GM18951 (cell line): ENCODE data around the gene EHD3.

Experiments
- POLR2A ChIP-seq: IDR thresholded peaks from 4 replicates; pipeline ENCODE4 v1.6.1; 2011; ENCODE audit warnings: mild to moderate bottlenecking; ENCODE audit not compliant: insufficient read length, insufficient read depth; ENCODE audit errors: extremely low read depth
- in situ Hi-C: fragments of 300-500 bp; cut with MboI; formaldehyde crosslinking; loops from one replicate; pipeline ENCODE4 v1.12.0; 2022; ENCODE audit warnings: low sequenced_read_pairs, mixed read lengths, inconsistent platforms; ENCODE audit not compliant: unreplicated experiment

Gene EHD3

DNA sequence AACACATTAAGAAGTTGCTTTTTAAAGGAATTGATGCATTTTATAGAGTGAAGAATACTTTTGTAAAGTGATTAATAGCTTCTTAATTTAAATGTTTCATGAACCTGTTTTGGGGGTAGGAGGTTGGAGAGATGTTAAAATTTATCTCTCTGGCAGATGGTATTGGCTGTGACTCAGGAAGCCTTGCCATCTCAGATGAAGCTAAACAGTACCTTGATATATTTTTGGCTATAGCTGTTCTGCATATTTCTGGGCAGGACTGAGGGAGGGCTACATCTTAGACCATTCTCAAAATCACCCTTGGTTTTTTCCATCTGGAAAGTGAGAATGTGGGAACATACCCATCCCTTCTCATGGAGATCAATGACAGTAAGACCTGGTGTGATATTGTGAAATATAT lies 30.0 kb upstream of the EHD3 start:
- in situ Hi-C loops, result no loop called here
- no peak for TF ChIP-seq POLR2A

DNA sequence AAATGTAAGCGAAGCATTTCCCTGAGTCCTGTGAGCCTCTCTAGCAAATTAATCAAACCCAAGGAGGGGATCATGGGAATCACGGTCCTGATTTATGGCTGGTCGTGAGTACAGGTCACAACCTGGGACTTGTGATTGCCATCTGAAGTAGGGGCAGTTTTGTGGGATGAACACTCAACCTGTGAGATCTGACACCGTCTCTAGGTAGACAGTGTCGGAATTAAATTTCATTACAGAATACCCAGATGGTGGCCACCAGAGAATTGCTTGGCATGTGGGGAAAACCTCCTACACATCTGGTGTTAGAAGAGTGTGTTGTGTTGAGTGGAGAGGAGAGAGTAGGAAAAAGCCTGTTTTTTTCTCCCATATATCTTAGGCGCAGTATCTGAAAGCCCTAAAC lies 29.2 kb upstream of the EHD3 start:
- in situ Hi-C loops, result no loop called here

DNA sequence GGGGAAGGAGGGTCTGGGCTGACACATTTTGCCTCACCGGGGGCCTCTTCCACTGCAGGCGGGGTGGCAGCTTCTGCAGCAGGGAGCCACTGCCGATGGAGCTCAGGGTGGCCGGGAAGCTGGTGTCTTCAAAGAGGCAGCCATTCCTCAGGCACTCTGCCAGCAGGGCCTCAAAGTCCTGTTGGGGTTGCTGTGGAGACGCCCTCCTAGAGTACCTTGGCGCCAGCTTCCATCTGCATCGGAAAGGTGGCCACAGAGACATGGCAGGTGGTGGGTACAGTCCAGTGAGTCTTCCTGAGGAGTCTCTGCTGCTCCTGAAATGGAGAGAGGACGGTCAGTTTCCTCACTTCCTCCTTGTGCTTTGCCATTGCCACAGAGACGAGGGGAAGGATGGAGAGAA lies 28.8 kb upstream of the EHD3 start:
- no peak for TF ChIP-seq POLR2A
- in situ Hi-C loops, result no loop called here

More for the DNA sequence above, 29.2 kb upstream of the EHD3 start:
- TF ChIP-seq POLR2A, result no peak

DNA sequence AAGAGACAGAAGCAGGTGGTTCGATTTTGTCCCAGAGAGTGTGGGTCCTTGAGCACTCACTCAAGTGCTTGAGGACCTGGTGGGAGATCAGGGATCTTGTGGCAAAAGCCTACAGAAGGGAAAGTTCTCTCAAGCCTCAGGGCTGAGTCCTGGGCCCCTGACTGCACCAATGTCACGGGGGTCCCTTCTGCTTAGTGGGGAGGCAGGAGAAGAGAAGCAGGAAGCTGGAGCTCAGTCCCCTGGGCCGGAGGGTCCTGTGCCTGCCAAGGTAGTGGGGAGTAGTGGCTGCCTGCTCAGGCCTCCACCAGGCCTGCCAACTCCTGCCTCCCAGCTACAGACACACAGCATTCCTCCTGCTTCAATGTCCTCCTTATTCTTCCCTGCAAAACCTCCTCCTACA lies 28.3 kb upstream of the EHD3 start:
- TF ChIP-seq POLR2A, result no peak
- in situ Hi-C loops, result no loop called here

DNA sequence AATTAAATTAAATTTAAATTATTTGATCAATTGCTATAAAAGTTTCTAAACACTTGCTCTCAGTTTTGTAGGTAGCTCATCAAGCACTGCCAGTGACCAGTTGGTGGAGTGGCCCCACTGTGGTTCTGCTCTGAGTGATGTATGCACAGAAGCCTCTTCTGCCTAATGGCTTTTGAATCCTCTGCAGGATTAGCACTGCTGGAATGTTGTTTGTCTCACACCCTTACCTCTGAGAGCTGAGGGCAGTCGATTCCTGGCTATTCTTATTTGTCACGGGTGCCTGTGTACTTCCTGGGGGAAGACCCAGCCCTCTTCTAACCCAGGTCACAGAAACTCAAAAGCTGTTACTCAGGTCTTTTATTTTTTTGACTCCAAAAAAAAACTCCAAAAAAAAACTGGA lies 26.2 kb upstream of the EHD3 start:
- in situ Hi-C loops, result no loop called here
- no peak for TF ChIP-seq POLR2A

DNA sequence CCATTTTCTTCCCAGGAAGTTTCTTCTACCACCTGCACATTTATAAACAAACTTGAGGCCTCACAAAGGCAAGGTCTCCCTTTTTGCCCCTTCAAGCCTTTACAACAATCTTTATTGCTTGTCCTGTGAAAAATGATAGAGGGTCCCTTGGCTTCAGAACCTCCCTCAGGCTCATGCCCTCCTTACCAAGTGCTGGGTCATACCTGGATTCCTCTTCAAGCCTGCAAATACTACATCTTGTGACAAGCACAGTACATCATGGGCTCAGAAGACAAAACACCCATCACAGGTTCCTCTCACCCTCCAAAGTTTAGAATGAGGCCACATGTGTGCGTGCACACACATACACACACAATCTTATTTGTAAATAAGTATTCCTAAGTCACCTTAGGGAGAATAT lies 25.7 kb upstream of the EHD3 start:
- no peak for TF ChIP-seq POLR2A
- in situ Hi-C loops, result no loop called here

DNA sequence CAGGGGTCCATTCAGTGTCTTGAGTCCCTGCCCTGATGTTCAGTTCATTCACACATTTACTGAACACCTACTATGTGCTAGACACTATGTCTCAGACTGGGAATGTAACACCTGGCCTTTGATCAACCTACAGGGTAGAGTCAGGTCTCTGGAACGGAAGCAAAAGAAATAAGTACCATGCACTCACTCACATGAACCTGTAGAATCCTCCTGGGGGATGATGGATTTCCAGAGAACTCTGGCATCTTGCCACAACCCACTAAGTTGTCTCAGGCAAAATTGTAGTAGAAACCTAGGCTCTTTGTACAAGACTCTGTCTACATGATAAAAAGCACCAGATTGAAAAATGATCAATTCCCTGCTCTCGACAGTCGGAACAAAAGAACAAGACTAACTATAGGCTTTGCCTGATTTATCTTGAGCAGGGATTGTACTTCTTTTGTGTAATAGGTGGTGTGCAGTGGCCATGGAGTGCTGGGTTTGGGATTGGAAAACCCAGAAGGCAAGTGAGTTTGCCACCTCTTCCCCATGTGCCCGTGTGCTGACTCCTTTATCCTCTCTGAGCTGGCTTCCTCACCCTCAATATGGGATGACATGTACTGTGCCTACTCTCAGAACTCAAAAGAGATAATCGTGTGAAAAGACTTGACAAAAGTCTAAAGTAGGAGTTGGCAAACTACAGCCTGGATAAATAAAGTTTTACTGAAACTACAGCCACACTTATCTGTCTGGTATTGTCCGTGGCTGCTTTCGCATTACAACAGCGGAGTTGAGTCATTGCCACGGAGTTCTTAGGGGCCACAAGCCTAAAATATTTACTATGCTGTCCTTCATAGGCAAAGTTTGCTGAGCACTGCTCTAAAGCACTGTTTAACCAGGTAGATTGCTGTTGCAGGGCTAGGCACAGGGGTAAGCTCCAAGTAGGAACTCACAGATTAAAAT lies 21.0 kb upstream of the EHD3 start:
- in situ Hi-C loops, result no loop called here
- no peak for TF ChIP-seq POLR2A

DNA sequence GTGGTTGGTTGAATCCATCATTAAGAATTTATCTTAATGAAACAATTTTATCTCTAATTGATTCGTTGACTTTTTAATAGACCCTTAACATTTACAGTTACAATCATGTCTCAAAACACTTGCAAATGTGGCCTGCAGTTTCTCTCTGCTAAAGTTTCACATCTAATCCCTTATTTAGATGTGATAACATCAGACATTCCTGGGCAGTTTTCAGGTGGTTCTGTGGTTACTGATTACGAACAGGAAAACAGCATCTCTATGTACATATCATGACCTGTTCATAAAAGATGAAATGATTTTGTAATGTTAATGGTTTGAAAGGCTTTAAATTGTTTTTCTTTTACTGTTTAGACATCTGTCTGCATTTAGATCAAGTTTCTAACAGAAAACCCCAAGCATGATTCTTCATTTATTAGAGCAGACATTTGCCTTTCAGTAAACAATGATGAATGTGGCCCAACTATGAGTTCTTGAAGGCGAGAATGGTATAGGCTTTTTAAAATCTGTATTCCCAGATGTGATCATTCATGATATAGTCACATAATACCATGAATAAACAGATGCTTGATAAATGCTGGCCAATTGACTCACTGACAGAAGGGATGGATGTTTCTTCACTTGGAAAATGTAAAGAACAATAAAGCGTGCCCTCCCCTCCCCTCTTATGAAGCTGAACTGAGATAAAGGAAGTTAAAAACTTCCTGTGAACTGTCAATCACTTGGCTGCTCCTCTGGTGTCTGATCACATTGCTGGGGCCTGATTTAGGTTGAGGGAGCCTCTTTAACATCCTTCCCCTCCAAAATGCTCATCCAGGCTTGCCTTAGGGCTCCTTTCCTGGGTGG lies 20.1 kb upstream of the EHD3 start:
- in situ Hi-C loops, result no loop called here
- TF ChIP-seq POLR2A, result no peak

DNA sequence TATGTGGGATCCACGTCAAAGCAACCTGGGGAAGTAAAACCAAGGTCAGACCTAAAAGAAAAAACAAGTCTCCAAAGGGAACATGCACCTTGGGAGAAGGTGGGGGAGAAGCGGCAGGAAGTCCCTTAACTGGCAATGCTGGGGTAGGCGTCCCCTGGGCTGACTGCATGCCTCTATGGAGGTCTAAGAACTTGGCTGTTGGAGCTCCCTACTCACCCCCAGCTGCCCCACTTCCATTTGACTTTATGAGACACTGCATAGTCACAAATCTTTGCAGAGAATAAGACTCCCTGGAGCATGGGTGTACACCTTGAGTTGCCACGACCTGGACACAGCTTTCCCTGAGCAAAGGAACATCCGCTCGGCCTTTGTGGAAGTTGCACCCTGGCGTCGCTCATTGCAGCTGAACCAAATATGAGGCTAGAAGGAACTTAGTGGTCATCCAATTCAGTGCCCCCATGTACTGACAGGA lies 19.5 kb upstream of the EHD3 start:
- no peak for TF ChIP-seq POLR2A
- in situ Hi-C loops, result no loop called here

DNA sequence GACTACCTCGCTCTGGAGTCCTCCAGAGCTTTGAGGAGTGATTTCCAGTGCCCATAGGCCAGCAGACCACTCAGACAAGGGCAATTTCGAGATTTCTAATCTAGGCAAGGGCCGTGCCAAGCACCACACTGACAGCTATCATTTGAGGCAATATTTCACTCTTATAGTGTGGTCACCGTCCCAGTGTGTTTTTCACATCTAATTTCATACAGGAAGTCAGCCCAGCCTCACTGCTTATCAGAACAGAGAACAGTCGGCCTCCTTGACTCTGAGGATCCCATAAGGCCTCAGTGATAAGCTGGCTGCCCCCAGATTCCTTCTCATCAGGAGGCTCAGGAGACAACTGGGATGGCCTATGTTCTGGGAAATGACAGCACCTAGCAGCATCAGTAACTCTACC lies 17.2 kb upstream of the EHD3 start:
- in situ Hi-C loops, result no loop called here
- no peak for TF ChIP-seq POLR2A

DNA sequence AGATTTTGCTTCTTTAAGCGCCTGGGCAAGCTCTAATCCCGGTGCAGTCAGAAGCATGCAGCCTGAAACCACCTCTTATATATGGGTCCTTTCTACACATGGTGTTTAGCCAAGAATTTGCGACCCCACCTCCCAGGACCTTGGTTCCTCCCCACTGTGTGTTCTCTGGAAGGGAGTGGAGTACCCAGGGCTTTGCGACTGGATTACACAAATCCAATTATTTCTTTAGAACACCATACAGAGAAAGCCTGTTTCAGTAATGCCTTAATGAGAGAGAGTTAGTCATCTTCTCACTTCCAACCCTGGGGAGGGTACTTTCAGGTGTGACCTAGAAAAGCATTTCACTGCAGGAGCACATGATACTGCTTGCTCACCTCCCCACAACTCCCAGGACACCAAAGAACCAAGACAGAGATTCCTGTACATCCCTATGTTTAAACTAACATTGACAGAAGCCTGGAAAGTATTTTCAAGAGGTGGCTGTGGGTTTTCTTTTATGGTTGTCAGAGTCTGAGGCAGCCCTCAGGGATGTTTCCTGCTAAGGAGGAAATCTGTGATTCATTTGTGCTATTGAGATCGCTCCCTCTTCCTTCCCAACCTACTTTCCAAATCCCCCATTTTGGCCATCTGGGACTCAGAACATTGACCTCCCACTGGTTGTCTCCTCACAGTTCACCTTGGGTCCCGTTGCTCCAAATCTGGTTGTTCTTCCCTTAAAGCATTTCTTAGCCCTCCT lies 16.3 kb upstream of the EHD3 start, which contains the start of gene CAPN14:
Gene CAPN14, minus strand, starts transcription at position 51 of the 736 bp plus-strand sequence. CDS start 12,068 bp downstream, outside the sequence.
- no peak for TF ChIP-seq POLR2A
- in situ Hi-C loops, result no loop called here

DNA sequence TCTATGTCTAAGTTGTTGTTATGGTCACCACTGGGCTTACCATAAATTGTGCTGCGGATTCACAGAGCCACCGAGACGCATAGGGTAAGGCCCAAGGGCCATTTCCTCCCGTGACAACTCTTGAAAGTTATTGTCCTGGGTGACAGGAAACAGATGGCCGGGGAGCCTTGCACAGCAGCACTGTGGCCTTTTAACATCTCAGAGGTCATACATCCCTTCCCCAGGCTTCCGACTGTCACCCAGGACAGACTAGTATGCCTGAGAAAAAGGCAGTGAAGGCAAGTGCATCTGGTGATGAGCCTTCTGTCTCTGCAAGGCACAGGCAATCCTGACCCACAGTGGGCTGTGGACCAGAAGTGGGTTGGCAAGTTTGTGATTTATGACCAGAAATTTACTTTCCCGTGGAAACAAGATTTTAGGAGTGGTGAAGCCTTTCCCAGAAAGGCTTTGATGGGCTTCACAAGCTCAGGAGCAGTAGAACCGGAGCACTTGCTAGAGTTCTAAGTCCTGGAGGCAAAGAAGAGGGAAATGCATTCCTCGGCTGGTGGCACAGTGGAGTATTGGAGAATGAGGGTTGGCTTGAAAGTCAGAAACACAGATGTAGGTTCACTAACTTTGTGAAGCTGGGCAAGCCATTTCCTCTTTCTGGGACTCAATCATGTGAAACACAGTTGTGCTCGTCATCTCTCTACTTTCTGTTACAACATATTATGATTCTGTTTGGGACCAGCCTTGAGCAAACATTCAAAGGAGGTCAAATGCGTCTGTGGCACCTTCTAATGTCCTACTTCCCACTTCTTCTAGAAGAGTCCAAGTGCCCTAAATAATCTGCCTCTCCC lies 14.6 kb upstream of the EHD3 start:
- in situ Hi-C loops, result no loop called here
- TF ChIP-seq POLR2A, result no peak
